ENCODE data around the gene PUDP. TPM values are rescaled to one million over a fixed set of nuclear protein-coding genes. Genes with fewer than 3 reads are reported as not detected.

The PUDP gene
- total and polyA plus RNA-seq, 10 donors: 9.2 to 27.2 (median 21.1) TPM

DNA sequence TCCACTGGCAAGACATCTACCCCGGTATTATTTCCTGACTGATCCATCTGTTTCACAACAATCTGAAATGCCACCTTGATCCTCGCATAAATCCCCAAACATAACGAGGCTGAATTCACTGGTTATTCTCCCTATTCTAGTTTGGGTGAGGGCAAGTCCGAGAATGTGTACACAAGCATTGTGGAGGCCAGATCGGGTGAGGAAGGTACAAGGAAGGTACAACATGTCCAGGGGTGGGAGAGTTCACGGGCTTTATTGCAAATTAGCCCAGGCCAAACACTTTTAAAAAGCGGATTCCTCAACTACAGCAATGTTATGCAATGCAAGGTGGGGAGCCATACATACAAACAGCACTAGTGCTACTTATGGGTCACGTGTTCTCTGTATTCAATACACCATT, 82.5 kb downstream of the PUDP start:
- TF ChIP-seq POLR2AphosphoS5 (IDR thresholded peaks at IDR 0.05) (no peak), POLR2A (IDR thresholded peaks at IDR 0.05) (no peak)
- TF ChIP-seq, protein P1, sequence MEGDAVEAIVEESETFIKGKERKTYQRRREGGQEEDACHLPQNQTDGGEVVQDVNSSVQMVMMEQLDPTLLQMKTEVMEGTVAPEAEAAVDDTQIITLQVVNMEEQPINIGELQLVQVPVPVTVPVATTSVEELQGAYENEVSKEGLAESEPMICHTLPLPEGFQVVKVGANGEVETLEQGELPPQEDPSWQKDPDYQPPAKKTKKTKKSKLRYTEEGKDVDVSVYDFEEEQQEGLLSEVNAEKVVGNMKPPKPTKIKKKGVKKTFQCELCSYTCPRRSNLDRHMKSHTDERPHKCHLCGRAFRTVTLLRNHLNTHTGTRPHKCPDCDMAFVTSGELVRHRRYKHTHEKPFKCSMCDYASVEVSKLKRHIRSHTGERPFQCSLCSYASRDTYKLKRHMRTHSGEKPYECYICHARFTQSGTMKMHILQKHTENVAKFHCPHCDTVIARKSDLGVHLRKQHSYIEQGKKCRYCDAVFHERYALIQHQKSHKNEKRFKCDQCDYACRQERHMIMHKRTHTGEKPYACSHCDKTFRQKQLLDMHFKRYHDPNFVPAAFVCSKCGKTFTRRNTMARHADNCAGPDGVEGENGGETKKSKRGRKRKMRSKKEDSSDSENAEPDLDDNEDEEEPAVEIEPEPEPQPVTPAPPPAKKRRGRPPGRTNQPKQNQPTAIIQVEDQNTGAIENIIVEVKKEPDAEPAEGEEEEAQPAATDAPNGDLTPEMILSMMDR (IDR thresholded peaks at IDR 0.05 in 8 of 11, conservative IDR thresholded peaks at IDR 0.05 in 3 of 11): no peak

DNA sequence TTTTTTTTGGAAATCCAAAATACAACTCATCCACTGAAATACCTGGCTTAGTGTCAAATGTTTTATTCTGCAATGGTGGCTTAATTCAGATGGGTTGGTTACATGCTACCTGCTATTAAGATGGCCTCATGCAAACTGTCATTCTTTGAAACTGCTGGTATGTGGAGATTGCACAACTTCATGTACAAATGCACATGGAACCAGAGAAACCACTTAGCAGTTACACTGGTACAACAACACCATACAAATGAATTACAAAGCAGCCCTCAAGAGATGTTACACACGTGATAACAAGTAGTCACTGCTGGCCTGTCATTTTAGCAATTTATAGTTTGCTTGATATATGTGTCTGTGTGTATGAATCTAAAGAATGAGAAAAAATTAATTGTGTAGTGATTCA, 85.0 kb downstream of the PUDP start:
- Histone ChIP-seq H3K4me1 (peaks cover 0 to 13% (median 0%) of the 10 kb centered on the region in 6 donors), H3K27me3 (replicated peaks in 1 of 7) (no peaks in the 10 kb centered on the region), H3K36me3 (peaks cover 0 to 48% (median 0%) of the 10 kb centered on the region in 6 donors), H3K9me3 (no peaks in the 10 kb centered on the region), H3K27ac (no peak overlapping the region), H3K4me3 (no peak overlapping the region)
- intact Hi-C loops (cut with DNase I; ENCODE audit: low total_unique reads): no loop called here
- TF ChIP-seq POLR2A (IDR thresholded peaks at IDR 0.05) (no peak), POLR2AphosphoS5 (IDR thresholded peaks at IDR 0.05) (no peak)
- TF ChIP-seq, protein P1 (IDR thresholded peaks at IDR 0.05 in 8 of 11, conservative IDR thresholded peaks at IDR 0.05 in 3 of 11): no peak
- no peak for DNase-seq
- WGBS, 5 donors: 74 to 90% (median 90%) methylated on average over 1 of the region's 1 CpG

More for the DNA sequence above, 82.5 kb downstream of the PUDP start:
- Histone ChIP-seq H3K27me3 (replicated peaks in 1 of 7) (no peaks in the 10 kb centered on the region), H3K9me3 (no peaks in the 10 kb centered on the region), H3K36me3 (peaks cover 0 to 41% (median 0%) of the 10 kb centered on the region in 6 donors), H3K27ac (no peak overlapping the region), H3K4me1 (peaks cover 0 to 12% (median 0%) of the 10 kb centered on the region in 6 donors), H3K4me3 (no peak overlapping the region)
- WGBS, 5 donors: 95 to 97% (median 96%) methylated on average over 8 of the region's 8 CpGs
- no peak for DNase-seq
- intact Hi-C loops (cut with DNase I; ENCODE audit: low total_unique reads): no loop called here

DNA sequence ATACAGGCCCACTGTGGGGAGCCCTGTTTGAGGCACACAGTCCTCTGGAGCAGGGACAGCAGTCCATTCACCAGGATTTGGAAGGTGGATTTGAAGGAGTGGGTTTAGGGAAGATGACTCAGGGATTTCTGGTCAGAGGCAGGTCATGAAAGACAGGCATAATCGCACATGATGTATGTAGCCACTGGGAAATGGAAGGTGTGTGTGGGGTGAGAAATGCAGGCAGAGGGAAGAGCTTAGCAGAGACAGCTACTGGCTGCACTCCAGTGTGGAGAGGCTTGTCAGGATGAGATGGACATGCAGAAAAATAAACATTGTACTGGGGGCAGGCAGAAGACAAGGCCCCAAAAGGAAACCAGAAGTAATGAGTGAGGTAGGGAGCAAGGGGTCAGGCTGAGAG, 85.7 kb downstream of the PUDP start:
- no peaks in the 10 kb centered on the region for H3K9me3 ChIP-seq
- no peak overlapping the region for H3K4me3 ChIP-seq
- WGBS, 5 donors: 69 to 100% (median 90%) methylated on average over 1 of the region's 1 CpG
- H3K36me3 ChIP-seq: peaks cover 0 to 48% (median 0%) of the 10 kb centered on the region in 6 donors
- intact Hi-C loops (cut with DNase I; ENCODE audit: low total_unique reads): no loop called here
- no peaks in the 10 kb centered on the region for H3K27me3 ChIP-seq (replicated peaks in 1 of 7)
- no peak overlapping the region for H3K27ac ChIP-seq
- no peak for DNase-seq
- TF ChIP-seq, protein P1 (IDR thresholded peaks at IDR 0.05 in 8 of 11, conservative IDR thresholded peaks at IDR 0.05 in 3 of 11): no peak
- TF ChIP-seq POLR2A (IDR thresholded peaks at IDR 0.05) (no peak), POLR2AphosphoS5 (IDR thresholded peaks at IDR 0.05) (no peak)
- peaks cover 0 to 13% (median 0%) of the 10 kb centered on the region in 6 donors for H3K4me1 ChIP-seq

DNA sequence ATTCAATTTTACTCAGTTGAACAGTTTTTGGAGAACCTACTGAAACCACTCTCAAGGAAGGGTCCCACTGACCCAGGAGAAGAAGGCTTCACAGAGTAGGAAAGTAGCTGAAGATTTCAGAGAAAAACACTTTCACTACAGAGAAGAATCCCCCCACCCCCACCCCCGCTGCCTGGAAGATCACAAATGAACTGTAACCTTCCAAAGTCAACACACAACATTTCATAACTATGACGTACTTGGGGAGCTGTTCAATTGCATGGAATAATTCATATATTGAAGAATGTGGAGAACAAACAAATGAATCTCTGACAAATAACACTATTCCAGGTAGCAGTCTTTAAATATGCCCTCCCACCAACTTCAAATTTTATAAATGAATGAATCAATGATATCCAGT, 86.5 kb downstream of the PUDP start:
- no peak for DNase-seq
- TF ChIP-seq POLR2AphosphoS5 (IDR thresholded peaks at IDR 0.05) (no peak), POLR2A (IDR thresholded peaks at IDR 0.05) (no peak)
- TF ChIP-seq, protein P1 (IDR thresholded peaks at IDR 0.05 in 8 of 11, conservative IDR thresholded peaks at IDR 0.05 in 3 of 11): no peak
- Histone ChIP-seq H3K27me3 (replicated peaks in 1 of 7) (no peaks in the 10 kb centered on the region), H3K36me3 (peaks cover 0 to 48% (median 0%) of the 10 kb centered on the region in 6 donors), H3K4me1 (peaks cover 0 to 15% (median 0%) of the 10 kb centered on the region in 6 donors), H3K27ac (no peak overlapping the region), H3K9me3 (no peaks in the 10 kb centered on the region), H3K4me3 (no peak overlapping the region)
- WGBS, 5 donors: 92 to 98% (median 95%) methylated on average over 2 of the region's 2 CpGs
- intact Hi-C loops (cut with DNase I; ENCODE audit: low total_unique reads): no loop called here

Data from spleen (tissue), 11 donors.